Heart left ventricle (tissue), 13 donors: ENCODE measurements around the gene ALS2CL.

Experiments
- CTCF ChIP-seq, 12 donors: fragments of 200-600 bp; sonication (generic) in 4 of 12; IDR thresholded peaks; one replicate each; pipeline versions ENCODE4 v1.5.0 to v1.8.0; 2018 to 2022; ENCODE audit warnings: antibody characterized with exemption in 12 of 12, mild to moderate bottlenecking in 5 of 12
- POLR2A ChIP-seq, 2 donors: fragments of 450-650 bp; IDR thresholded peaks; one replicate each; pipeline ENCODE4 v1.6.1; 2017; ENCODE audit warnings: antibody characterized with exemption in 2 of 2, mild to moderate bottlenecking in 2 of 2, moderate library complexity in 2 of 2
- donor health status: ischemic (EF 13 %, LVEDD 7.1; RV severe dilation, severe dysfunction).
- donor health status: DM: no; HTN: yes; CAD: no.
- donor health status: DM: no; HTN: no; CAD: no.
- donor health status: ischemic (EF 25% LVEDD 6.9; RV normal size, moderate dysfunction).
- donor health status: ischemic (EF 25% LVEDD 5.7; RV mildly dilated, moderate dysfunction).
- donor health status: ischemic (EF 35%, LVEDD 5.7; RV mildly dilated, moderate dysfunction).
- donor health status: nonischemic (EF 11% LVEDD 7.7; RV severe dilation, severe dysfunction).
- donor health status: DM: yes; HTN: yes; CAD: no.
- donor health status: PGD.
- donor health status: ischemic (EF 29% LVEDD 5.4; RV normal size, mild dysfunction).
- donor health status: nonischemic (EF 23%, LVEDD 6.1; RV moderate dilation, normal function).

DNA sequence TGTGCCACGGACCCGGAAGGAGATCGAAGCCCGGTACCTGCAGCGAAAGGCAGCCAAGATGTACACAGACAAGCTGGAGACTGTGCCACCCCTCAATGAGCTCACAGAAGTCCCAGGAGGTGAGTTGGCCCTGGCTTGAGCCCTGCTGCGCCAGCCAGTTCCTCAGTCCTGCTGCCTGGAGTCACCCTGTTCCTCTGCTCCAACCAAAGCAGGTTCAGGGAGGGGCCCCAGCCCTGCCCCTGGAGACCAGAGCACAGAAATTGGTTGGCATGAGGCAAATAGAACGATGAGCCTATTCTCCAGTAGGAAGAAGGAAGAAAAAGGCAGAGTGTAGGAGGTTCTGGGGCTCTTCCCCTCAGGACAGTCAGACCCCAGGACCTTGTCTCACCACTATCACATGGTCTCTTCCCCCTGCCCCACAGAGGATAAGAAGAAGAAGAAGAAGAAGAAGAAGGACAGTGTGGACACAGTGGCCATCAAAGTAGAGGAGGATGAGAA, 15.7 kb upstream of the ALS2CL start:
- TF ChIP-seq CTCF (IDR thresholded peaks at IDR 0.05) (no peak), POLR2A (IDR thresholded peaks at IDR 0.05) (no peak)
